ENCODE results near the gene CDK6. TPM values are rescaled to one million over a fixed set of nuclear protein-coding genes. Genes with fewer than 3 reads are reported as not detected.

CDK6 gene
- total and polyA plus RNA-seq, 2 of the 8 experiments (the other 6 are each of a cell fraction or from before 2014, with no cell fraction given): 5.9 to 18.9 TPM

- TF ChIP-seq RFX5 (IDR thresholded peaks at IDR 0.05; ENCODE audit: borderline replicate concordance, low read depth, low read length) (no peak), SRF (IDR thresholded peaks at IDR 0.05; ENCODE audit: low read depth, low read length) (no peak), BCL11A (IDR thresholded peaks at IDR 0.05; ENCODE audit: low read depth in 2 of 2, low read length in 2 of 2) (no peak), EZH2 (IDR thresholded peaks at IDR 0.05; ENCODE audit: low read depth, low read length, severe bottlenecking) (no peak)
- TF ChIP-seq, protein P1, sequence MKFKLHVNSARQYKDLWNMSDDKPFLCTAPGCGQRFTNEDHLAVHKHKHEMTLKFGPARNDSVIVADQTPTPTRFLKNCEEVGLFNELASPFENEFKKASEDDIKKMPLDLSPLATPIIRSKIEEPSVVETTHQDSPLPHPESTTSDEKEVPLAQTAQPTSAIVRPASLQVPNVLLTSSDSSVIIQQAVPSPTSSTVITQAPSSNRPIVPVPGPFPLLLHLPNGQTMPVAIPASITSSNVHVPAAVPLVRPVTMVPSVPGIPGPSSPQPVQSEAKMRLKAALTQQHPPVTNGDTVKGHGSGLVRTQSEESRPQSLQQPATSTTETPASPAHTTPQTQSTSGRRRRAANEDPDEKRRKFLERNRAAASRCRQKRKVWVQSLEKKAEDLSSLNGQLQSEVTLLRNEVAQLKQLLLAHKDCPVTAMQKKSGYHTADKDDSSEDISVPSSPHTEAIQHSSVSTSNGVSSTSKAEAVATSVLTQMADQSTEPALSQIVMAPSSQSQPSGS (IDR thresholded peaks at IDR 0.05; ENCODE audit: low read length): no peak
These were observed 168.4 kb downstream of the CDK6 start (continued) for GRCh38 chr7:92667816-92668535.

All from H1 (cell line).